ENCODE results near the gene DOCK1.

The DOCK1 gene

GRCh38 chr10:127006453-127006852 lies 101.2 kb downstream of the DOCK1 start:
- DNase-seq (ENCODE audit: low read depth in 2 of 2) = no peak

- no peak for DNase-seq (ENCODE audit: low read depth in 2 of 2)
These were observed 104.1 kb downstream of the DOCK1 start for GRCh38 chr10:127009366-127009765.

- no peak for DNase-seq (ENCODE audit: low read depth in 2 of 2)
These were observed 105.9 kb downstream of the DOCK1 start for GRCh38 chr10:127011174-127011573.

GRCh38 chr10:127012071-127012768 lies 107.0 kb downstream of the DOCK1 start:
- no peak for DNase-seq (ENCODE audit: low read depth in 2 of 2)

GRCh38 chr10:127012769-127013152 lies 107.5 kb downstream of the DOCK1 start:
- no peak for DNase-seq (ENCODE audit: low read depth in 2 of 2)

- no peak for DNase-seq (ENCODE audit: low read depth in 2 of 2)
These were observed 108.0 kb downstream of the DOCK1 start for GRCh38 chr10:127013211-127013656.

DNA sequence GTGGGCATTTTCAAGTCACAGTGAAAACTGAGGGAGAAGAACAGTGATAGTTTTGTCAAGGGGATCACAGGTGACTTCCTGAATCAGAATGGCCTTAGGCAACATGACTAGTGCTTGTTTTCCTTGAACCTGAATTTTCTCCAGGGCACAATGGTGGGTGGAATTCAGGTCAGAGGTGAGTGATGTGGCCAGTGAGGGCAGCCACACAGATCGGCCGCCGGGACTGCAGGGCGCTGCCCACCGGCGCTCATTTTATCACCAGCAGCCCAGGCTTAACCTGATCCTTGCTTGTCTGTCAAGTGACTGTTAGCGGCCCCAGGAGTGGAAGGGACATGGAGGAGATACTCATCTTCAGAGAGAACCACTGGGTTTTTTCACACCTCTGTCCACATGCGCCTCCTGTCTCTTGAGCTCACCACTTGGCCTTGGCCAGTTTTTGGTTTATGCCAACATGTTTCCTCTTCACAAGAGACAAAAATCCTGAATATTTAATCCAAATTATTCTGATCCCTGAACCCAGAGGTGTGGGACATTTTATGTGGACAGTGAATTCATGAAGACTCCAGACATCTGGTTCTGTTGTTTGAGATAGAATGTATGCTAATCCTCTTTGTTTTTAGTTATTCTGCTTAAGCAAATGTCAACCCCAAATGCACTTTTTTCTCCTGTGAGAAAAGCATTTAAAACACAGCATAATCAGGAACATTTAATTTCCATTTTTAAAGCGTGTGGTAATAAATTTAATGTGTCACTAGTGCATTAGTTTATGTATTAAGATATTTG lies 108.7 kb downstream of the DOCK1 start:
- no peak for DNase-seq (ENCODE audit: low read depth in 2 of 2)

GRCh38 chr10:127014671-127015070 lies 109.4 kb downstream of the DOCK1 start:
- no peak for DNase-seq (ENCODE audit: low read depth in 2 of 2)

DNA sequence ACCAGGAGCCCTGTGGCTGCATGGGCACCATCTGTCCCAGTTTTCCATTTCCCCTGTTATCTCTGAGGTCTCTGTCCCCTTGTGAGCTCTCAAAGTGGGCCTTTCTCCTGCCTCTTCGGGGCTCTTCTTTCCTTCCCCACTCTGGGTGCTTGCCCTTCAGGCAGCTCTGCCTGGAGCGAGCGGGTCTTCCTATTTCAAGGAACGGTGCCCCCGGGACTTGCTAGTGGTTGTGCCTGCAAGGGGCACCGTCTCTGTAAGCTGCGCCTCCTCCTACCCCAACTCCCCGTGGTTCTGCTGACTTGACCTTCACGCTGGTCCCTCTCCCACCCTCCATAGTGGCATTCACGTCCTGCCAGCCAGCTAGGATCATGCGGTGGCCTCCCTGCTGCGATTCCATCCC lies 110.1 kb downstream of the DOCK1 start:
- DNase-seq (ENCODE audit: low read depth in 2 of 2) = no peak

GRCh38 chr10:127016331-127016730 lies 111.1 kb downstream of the DOCK1 start:
- DNase-seq (ENCODE audit: low read depth in 2 of 2) = no peak

GRCh38 chr10:127017541-127018297 lies 112.5 kb downstream of the DOCK1 start:
- DNase-seq (ENCODE audit: low read depth in 2 of 2) = no peak

- DNase-seq (ENCODE audit: low read depth in 2 of 2) = no peak
These were observed 113.0 kb downstream of the DOCK1 start for GRCh38 chr10:127018298-127018650.

DNA sequence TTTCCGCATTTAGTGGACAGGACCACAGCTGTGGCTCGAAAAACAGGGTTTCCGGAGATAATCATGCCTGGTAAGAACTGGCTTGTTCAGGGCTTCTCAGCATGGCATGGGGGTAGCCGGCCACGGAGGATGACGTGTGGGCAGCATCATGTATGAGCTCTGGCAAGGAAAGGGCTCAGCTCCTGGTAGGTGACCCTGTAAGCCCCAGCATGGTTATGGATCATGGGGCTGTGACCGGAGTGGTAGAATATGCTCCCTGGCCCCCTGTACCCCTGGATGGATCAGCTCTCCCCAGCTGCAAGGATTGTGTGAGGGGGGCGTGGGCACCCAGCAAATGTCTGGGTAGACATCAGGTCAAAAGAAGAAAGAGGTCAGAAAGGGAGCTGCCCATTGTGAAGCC lies 113.5 kb downstream of the DOCK1 start:
- DNase-seq (ENCODE audit: low read depth in 2 of 2) = no peak

DNA sequence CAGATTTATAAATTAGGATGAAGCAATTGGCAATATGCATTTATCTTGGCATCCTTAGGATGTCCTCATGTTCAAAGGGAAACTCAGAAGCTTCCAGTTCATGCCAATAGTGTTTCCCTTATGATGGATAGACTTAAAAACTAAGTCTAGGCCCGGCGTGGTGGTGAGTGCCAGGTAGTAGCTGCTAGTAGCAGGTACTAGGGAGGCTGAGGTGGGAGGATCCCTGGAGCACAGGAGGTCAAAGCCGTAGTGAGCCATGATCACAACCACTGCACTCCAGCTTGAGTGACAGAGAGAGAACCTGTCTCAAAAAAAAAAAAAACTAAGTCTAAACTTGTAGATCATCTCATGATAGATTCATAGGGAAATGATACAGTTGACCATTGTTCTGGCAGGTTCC lies 115.0 kb downstream of the DOCK1 start:
- DNase-seq (ENCODE audit: low read depth in 2 of 2) = no peak

DNA sequence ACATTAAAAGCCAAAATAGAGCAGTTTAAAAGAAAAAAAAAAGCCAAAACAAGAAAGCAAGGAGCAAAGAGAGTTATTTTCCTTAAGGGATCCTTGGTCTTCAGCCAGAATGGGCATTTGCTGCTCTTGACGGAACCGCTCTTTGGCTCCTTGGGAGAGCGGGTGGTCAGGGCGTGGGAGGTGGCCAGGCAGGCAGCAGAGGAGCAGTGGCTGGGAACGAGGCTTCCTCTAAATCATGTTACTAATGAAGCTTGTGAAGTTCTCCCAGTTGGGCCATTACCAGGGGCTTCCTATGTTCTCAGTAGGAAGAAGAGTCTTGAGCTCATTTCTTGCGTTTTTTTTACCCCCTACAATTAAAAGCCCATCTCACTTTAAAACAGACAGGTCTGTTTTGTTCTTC lies 116.6 kb downstream of the DOCK1 start:
- DNase-seq (ENCODE audit: low read depth in 2 of 2) = no peak

- no peak for DNase-seq (ENCODE audit: low read depth in 2 of 2)
These were observed 119.6 kb downstream of the DOCK1 start for GRCh38 chr10:127024685-127025435.

- DNase-seq (ENCODE audit: low read depth in 2 of 2) = no peak
These were observed 122.6 kb downstream of the DOCK1 start for GRCh38 chr10:127027786-127028185.

DNA sequence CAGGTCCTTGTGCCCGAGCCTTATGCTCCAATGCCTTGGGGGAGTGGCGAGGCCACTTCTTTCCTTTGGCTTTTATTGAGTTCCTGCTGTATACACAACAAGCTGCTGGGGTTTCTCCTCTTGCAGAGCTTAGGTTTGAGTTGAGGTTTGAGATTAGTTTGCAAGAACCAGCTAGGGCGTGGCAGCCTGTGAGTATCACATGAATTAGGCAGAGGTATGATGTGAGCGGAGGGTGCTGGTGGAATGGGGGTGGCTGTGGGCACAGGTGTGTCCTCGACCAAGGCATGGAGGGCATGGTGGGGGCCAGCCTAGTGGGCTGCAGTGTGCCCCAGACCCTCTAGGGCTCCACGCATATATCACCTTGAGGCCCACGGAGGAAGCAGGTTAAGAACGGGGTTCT lies 123.3 kb downstream of the DOCK1 start:
- no peak for DNase-seq (ENCODE audit: low read depth in 2 of 2)

DNA sequence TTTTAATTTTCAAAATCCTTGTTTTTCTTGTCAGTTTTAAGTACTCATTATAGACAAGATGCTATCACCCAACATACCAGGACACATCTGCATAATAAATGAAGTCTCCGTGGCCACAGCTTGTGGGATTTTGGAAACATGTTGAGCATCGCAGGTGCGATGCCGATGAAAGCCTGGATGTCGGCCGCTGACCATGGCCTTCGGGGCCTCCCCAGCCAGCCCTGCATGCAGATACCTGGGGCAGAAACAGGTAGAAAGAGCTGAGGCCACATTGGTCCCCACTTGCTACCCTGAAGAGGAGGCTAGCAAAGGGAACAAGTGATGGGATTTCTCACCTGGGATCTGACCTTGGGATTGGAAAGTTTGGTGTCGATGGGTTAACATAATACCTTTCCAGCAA lies 123.8 kb downstream of the DOCK1 start:
- DNase-seq (ENCODE audit: low read depth in 2 of 2) = no peak

DNA sequence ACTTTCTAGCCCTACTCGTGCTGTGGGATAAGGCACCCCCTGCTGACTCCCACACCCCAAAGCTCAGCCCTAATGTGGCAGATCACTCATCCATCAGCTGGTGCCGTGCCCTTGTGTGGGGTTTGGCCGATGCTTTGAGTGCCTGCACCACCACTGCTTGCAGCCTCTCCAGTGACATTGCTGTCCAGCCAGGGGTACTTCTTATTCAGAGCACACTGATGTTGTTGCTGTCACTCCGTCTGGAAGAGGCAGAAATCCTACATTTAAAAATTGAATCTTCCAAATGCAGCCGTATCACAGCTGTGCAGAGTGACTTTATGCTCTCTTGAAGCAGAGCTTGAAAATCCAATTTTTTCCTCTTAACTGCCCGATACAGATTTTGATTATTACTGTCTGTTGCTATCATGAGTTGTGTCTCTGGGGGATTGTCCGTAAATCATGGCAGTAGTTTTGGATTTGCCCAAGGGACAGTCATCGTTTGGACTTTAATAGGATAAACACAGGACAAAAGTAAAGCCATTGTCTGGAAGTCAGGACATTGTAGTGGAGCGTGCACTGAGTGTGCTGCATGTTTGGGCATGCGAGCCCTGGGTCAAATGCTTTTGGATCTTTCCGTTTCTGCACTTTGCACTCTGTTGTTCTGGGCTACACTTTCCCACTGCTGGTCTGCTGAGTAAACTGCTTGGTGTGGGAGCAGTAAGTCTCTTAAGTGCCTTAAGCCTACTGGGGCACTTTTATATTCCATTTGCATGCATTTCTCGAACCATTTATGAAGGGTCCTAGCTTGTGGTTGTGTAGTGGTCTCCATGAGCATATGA lies 128.2 kb downstream of the DOCK1 start:
- DNase-seq (ENCODE audit: low read depth in 2 of 2) = no peak

DNA sequence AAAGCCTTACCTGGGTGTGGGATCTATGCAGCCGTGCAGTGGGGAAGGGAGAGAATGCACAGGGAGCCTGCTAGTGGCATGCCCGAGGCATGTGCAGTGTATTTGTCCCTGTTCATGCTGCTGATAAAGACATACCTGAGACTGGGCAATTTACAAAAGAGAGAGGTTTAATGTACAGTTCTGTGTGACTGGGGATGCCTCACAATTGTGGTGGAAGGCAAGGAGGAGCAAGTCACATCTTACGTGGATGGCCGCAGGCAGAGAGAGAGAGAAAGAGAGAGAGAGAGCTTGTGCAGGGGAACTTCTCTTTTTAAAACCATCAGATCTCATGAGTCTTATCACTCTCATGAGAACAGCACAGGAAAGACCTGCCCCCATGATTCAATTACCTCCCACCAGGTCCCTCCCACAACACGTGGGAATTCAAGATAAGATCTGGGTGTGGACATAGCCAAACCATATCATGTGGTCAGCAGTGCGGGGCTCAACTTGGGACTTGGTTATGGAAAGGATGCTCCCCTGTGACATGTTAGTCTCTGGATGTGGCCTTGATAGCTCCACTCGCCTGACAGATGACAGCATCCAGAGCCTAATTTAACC lies 128.9 kb downstream of the DOCK1 start:
- DNase-seq (ENCODE audit: low read depth in 2 of 2) = no peak

Data from stimulated activated CD8-positive, alpha-beta memory T cell treated with anti-CD3 and anti-CD28 coated beads, Interleukin-7, amount 100 ng/mL, for 1 hour (primary cell).